Measurements from ENCODE around the gene ANTXR2.
"Not testable (repeated sequence)": the region's sequence is repeated elsewhere in the genome, so short reads cannot be mapped to it uniquely, and the experiment has no call there.

ANTXR2 gene

GRCh38 chr4:80017125-80017854, 55.7 kb downstream of the ANTXR2 start:
- no peak for DNase-seq (ENCODE audit: low spot score)

GRCh38 chr4:80016506-80016905, 56.5 kb downstream of the ANTXR2 start:
- DNase-seq (ENCODE audit: low spot score) = no peak

DNA sequence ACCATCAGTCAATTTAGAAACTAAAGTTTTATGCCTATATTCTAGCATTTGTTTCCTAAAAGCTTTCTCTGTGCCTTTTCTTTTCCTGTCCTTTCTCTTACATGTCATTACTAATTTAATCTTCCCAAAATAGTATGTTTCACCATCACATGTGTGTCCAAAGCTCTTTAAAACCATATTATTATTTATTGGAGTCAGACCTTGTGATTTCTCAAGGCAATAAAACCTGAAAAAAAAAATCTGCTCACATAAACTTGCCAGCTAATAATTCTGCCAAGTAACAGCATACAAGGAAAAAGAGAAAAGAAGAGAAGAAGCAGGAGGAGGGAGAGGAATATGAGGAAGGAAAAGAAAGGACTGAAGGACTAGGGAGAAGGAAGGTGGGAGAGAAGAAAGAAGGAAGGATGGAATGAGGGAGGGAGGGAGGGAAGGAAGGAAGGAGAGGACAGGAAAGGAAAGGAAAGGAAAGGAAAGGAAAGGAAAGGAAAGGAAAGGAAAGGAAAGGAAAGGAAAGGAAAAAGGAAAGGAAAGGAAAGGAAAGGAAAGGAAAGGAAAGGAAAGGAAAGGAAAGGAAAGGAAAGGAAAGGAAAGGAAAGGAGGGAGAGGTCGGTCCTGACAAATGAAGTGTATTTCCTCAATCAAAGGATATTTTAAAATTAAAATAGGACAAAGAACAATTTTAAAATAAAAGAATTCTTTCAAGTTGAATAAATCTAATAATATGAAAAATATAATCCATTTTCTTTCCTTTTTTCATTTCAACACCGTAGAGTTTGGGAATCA, 57.4 kb downstream of the ANTXR2 start:
- DNase-seq (ENCODE audit: low spot score) = no peak

- no peak for DNase-seq (ENCODE audit: low spot score)
Observed at GRCh38 chr4:80014531-80014930, 58.5 kb downstream of the ANTXR2 start.

GRCh38 chr4:80012291-80012690, 60.7 kb downstream of the ANTXR2 start:
- DNase-seq (ENCODE audit: low spot score) = no peak

GRCh38 chr4:80011636-80012236, 61.3 kb downstream of the ANTXR2 start:
- no peak for DNase-seq (ENCODE audit: low spot score)

DNA sequence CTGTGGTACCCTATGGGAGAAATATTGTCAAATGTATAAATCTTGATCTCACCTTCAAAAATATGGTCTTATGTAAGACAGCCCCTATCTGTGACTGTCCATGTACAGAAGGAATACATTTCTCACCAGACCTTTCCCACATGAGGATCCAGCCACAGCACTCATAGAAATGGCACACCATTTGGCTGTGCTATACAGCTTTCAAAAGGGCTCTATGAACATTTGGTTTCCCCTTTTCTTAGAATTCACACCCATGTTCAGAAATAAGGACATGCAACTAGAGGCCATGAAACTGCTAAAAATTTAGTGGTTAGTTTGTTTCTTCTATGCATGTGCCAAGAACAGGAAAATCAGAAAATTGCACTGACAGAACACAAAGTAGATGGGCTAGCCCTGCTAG, 62.7 kb downstream of the ANTXR2 start:
- no peak for DNase-seq (ENCODE audit: low spot score)

DNA sequence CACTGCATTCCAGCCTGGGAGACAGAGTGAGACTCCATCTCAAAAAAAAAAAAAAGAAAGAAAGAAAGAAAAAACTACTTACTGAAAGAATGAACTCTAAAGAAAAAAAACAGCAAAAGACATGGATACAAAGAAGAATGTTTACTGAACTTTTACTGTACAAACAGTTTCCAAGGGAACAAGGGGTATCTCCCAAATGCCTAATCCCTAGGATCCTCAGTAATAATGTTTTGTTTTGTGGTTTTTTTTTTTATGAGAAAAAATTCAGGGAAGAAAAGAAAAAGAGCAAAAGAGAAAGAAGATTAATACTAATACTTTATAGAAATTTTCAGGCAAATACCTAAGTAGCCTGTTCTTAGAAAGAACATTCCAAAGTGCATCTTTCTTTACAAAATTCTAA, 63.2 kb downstream of the ANTXR2 start:
- DNase-seq (ENCODE audit: low spot score) = no peak

DNA sequence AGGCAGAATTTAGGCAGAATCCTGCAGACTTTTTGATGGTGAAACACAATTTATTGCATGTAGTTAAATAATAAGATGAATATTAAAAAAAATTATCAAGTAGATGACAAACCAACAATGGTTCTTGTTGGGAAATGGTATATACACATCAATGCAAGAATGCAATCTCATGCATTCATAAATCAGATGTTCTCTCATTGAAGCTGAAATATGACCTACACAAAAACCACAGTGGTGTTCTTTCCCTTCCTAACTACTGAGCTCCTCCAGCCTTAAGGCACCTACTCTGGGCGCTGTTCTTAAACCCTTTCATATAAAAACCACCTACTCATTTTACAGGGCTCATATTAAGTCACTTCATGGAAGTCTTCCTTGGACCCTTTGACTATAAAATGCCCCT, 64.1 kb downstream of the ANTXR2 start:
- DNase-seq (ENCODE audit: low spot score) = no peak

GRCh38 chr4:80008351-80008750, 64.7 kb downstream of the ANTXR2 start:
- DNase-seq (ENCODE audit: low spot score) = no peak

DNA sequence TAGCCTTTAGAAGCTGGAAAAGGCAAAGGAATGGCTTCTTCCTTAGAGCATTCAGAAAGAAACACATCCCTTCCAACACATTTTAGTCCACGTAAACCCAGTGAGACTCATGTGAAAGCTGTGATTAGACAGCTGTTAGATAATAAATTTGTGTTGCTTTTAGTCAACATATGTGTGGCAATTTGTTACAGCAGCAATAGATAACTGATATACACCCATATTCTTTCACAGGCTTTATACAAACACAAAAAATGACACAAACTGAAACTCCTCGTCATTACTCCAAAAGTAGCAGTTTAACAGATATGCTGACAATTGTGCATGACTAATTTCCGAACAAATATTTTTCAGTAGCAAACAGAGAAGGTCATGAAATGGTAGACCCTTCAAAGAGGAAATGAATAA, 65.3 kb downstream of the ANTXR2 start:
- peak; percentile 36 for DNase-seq (ENCODE audit: low spot score)

DNA sequence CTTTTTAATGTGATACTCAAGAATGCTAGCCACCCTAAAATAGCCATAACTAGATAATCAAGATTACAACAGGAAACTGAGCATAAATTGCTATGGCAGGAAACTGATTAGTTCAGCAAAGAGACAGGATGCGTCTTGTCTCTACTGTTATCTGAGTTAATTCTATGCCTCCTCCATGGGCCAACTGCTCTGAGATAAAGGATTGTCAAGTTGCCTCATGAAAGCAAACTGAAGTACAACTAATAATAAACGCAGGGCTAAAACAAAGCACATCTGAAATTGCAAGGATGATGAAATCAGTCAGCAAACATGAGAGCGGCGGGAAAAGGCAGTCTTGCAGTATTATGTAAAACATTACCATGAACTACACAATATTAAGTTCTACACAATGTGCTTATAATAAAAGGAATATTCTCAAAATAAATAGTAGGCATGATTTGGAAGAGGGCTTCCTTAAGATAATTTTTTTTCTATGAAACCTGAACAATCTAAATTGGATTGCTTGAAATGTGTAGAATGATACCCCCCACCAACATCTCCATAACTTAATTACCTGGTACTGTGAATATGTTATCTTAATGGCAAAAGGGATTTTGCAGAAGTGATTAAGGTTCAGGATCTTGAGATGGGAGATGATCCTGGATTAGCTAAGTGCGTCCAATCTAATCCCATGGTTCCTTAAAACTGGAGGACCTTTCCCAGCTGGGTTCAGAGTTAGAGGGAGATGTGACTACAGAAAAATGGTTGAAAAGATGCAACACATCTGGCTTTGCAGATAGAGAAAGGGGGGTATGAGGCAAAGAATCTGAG, 65.9 kb downstream of the ANTXR2 start:
- peak; percentile 28 for DNase-seq (ENCODE audit: low spot score)

DNA sequence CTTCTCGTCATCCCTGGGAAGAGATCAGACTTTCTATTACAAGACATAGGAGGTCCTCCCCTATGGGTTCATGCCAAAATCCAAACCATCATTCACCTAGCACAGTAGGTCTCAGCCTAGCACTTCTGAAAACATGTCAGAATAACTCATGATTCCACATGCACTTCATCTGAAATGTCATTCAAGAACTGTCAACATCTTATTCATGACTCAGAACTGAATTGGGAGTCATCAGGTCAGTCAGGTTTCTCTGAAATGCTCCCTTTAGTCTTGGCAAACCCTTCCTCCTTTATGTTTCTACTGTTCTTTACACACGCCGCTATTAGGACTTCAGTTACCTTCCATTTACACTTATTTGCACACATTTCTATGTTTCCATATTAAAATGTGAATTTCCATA, 67.2 kb downstream of the ANTXR2 start:
- DNase-seq (ENCODE audit: low spot score) = peak; percentile 33

DNA sequence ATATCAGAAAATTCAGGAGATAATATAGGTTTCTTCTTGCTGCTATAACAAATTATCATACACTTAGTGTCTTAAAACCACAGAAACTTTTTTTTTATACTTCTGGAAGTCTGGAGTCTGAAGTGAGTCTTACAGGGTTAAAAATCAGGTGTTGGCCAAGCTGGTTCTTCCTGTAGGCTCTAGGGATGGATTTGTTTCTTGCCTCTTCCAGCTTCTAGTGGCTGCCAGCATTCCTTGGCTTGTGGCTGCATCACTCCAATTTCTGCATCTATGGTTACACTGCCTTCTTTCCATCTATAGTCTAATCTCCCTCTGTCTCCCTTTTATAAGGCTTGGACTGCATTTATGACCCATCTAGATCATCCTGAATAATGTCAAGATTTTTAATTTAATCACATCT, 68.7 kb downstream of the ANTXR2 start:
- DNase-seq (ENCODE audit: low spot score) = no peak

DNA sequence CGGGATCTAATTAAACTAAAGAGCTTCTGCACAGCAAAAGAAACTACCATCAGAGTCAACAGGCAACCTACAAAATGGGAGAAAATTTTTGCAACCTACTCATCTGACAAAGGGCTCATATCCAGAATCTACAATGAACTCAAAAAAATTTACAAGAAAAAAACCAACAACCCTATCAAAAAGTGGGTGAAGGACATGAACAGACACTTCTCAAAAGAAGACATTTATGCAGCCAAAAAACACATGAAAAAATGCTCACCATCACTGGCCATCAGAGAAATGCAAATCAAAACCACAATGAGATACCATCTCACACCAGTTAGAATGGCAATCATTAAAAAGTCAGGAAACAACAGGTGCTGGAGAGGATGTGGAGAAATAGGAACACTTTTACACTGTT, 70.5 kb downstream of the ANTXR2 start:
- not testable (repeated sequence) for DNase-seq (ENCODE audit: low spot score)

DNA sequence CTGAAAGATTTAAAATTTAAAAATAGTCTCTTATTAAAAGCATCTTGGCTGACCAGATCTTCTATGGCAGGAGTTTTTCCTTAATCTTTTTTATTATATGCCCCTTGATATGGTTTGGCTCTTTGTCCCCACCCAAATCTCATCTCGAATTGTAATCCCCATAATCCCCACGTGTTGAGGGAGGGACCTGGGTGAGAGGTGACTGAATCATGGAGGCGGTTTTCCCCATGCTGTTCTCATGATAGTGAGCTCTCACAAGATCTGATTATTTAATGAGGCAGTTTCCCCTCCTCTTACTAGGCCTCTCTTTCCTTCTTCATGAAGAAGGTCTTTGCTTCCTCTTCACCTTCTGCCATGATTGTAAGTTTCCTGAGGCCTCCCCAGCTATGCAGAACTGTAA, 74.0 kb downstream of the ANTXR2 start:
- DNase-seq (ENCODE audit: low spot score) = not testable (repeated sequence)

DNA sequence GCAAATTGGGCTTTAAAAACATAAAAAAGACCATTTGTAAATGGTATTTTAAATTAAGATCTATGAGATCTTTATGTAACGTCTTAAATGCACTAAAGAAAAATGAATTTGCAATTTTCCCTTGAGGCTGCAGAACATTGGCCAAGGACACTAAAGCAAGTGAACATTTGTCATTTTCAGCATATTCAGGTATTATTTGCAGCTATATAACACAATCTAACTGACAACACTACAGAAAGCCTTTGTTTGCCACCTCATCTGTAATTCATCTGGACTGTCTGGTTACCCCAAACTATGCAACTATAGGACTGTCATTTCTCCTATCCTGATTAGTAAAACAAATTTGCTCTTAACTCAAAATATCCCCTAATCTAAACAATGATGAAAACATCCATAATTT, 74.8 kb downstream of the ANTXR2 start:
- DNase-seq (ENCODE audit: low spot score) = no peak

DNA sequence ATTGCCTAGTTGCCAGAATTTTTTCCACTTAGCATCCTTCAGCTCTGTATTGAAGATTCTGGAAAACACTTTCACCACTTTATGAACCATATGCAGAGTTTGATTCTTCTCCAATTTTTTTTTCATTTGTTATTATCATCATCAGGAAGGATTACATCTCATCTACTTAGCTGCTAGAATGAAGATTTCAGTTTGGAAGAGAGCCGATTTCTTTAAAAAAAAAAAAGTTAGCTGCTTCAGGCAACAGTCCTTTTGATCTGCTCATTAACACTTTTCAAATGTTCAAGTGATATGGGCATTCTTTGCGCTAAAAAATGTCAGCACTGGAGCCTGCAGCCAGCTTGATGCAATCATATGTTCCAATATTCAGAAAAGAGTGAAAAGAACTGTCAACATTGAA, 76.2 kb downstream of the ANTXR2 start:
- DNase-seq (ENCODE audit: low spot score) = no peak

DNA sequence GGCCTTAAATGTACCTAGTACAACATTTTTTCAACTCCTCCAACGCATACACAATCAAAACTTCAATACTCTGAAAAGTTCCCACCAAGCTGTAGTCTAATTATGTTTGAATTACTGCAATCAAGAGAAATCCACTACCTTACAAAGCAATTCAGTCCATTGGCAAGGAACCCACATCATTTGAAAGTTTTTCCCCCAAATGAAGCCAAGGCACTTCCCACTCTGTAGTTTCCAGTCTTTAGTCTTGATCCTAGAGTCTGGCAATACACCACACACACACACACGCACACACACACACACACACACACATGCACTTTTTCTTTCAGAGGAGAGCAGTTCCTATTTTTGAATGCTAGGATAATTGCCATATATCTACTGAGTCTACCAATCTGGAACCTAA, 79.6 kb downstream of the ANTXR2 start:
- DNase-seq (ENCODE audit: low spot score) = no peak

DNA sequence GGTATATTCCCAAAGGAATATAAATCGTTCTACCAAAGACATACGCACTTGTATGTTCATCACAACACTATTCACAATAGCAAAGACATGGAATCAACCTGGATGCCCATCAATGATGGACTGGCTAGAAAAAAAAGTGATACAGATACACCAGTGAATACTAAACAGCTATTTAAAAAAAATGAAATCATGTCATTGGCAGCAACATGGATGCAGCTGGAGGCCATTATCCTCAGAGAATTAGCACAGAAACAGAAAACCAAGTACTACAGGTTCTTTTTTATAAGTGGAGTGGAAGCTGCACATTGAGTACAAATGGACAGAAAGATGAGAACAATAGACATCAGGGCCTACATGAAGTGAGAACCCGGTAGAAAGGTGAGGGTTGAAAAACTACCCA, 81.4 kb downstream of the ANTXR2 start:
- no peak for DNase-seq (ENCODE audit: low spot score)

GRCh38 chr4:79991100-79991499, 81.9 kb downstream of the ANTXR2 start:
- not testable (repeated sequence) for DNase-seq (ENCODE audit: low spot score)

DNA sequence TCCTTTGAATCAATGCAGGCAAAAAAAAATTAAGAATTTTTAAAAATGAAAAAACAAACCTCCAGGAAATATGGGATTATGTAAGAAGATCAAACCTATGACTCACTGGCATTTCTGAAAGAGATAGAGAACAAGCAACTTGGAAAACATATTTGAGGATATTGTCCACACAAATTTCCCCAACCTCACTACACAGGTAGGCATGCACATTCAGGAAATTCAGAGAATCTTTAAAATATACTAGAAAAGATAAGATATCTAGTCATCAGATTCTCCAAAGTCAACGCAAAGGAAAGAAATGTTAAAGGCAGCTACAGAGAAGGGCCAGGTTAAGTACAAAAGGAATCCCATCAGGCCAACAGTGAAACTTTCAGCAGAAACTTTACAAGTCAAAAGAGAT, 85.6 kb downstream of the ANTXR2 start:
- no peak for DNase-seq (ENCODE audit: low spot score)
